A549 (cell line): Measurements from ENCODE around the gene ENKUR. TPM values are rescaled to one million over a fixed set of nuclear protein-coding genes. Genes with fewer than 3 reads are reported as not detected.

Experiments used
- ATAC-seq, 2 experiments: fragments of 200-7000 bp in 1 of 2; fragments of >200 bp in 1 of 2; cut with Nextera tagmentation in 1 of 2; cut with Tn5 transposase in 1 of 2; 3 replicates each; pipeline versions ENCODE4 v1.8.0 to v1.9.1; 2018 to 2020; ENCODE audit warnings: mild to moderate bottlenecking in 1 of 2, moderate library complexity in 1 of 2
- CTCF ChIA-PET: fragments of 300-600 bp; sonication (Branson Sonifier 250); formaldehyde crosslinking; extraction: SDS; loops from one replicate; lab custom pipeline; 2021; ENCODE audit warnings: antibody characterized with exemption, inconsistent platforms; lab: Yijun Ruan, JAX
- POLR2A ChIA-PET: fragments of 350-600 bp; formaldehyde crosslinking; extraction: SDS; loops from one replicate; lab custom pipeline; 2021; ENCODE audit warnings: antibody characterized with exemption, inconsistent platforms; lab: Yijun Ruan, JAX
- DNase-seq, 2 experiments: peaks; one replicate each; pipeline versions ENCODE4 v3.0.0 to v3.0.0-alpha.2; 2011 to 2016; ENCODE audit warnings: low read depth in 1 of 2, low spot score in 1 of 2
- FAIRE-seq: peaks from 2 replicates; lab custom pipeline; 2011; peaks lifted over from hg19 to GRCh38; lab: Jason Lieb, UNC
- H3K27ac ChIP-seq, 2 experiments: fragments of >200 bp; sonication (Bioruptor Twin); formaldehyde crosslinking; 3 replicates each; pipeline ENCODE4 v1.5.1; 2016 to 2017
- H3K4me1 ChIP-seq: fragments of >200 bp; sonication (Bioruptor Twin); formaldehyde crosslinking; 3 replicates; pipeline ENCODE4 v1.6.1; 2016
- H3K4me2 ChIP-seq: fragments of >200 bp; sonication (Bioruptor Twin); formaldehyde crosslinking; 3 replicates; pipeline ENCODE4 v1.6.1; 2016
- H3K4me3 ChIP-seq: fragments of >200 bp; sonication (Bioruptor Twin); formaldehyde crosslinking; 3 replicates; pipeline ENCODE4 v1.5.1; 2016
- H3K9me3 ChIP-seq: fragments of >200 bp; sonication (Bioruptor Twin); formaldehyde crosslinking; 3 replicates; pipeline ENCODE4 v1.6.1; 2016
- ATOH8 ChIP-seq: fragments of 250-450 bp; sonication (Bioruptor Pico); IDR thresholded peaks from 2 replicates; pipeline ENCODE4 v1.5.0; 2020; ENCODE audit warnings: low read depth, mild to moderate bottlenecking, moderate library complexity
- CBX2 ChIP-seq: fragments of 200-600 bp; sonication (generic); IDR thresholded peaks from 2 replicates; pipeline ENCODE4 v1.6.1; 2016; ENCODE audit warnings: low read depth, mild to moderate bottlenecking, borderline replicate concordance
- CBX8 ChIP-seq: fragments of 200-600 bp; sonication (generic); IDR thresholded peaks from 2 replicates; pipeline ENCODE4 v1.6.1; 2016
- E2F6 ChIP-seq: IDR thresholded peaks from 2 replicates; pipeline ENCODE4 v1.6.1; 2012; ENCODE audit warnings: low read depth, borderline replicate concordance
- EHMT2 ChIP-seq: fragments of 200-600 bp; sonication (generic); IDR thresholded peaks from 2 replicates; pipeline ENCODE4 v1.6.1; 2016; ENCODE audit warnings: antibody characterized with exemption, low read depth, mild to moderate bottlenecking, moderate library complexity
- FOSL2 ChIP-seq, 2 experiments: fragments of 450-650 bp in 1 of 2; fragments of >200 bp in 1 of 2; sonication (Bioruptor Twin) in 1 of 2; formaldehyde crosslinking; IDR thresholded peaks; 2 replicates each; pipeline versions ENCODE4 v1.5.0 to v1.6.1; 2016 to 2020; ENCODE audit warnings: mild to moderate bottlenecking in 1 of 2, moderate library complexity in 1 of 2
- HDAC2 ChIP-seq: fragments of 200-600 bp; sonication (generic); IDR thresholded peaks from 2 replicates; pipeline ENCODE4 v1.6.1; 2016
- HMGXB4 ChIP-seq: fragments of 250-450 bp; sonication (Bioruptor Pico); IDR thresholded peaks from 2 replicates; pipeline ENCODE4 v1.5.0; 2021; ENCODE audit warnings: mild to moderate bottlenecking, moderate library complexity, borderline replicate concordance
- HOXB13 ChIP-seq: fragments of 250-450 bp; sonication (Bioruptor Pico); IDR thresholded peaks from 2 replicates; pipeline ENCODE4 v1.5.0; 2020; ENCODE audit warnings: low read depth, mild to moderate bottlenecking, moderate library complexity
- HOXB5 ChIP-seq: fragments of 250-450 bp; sonication (Bioruptor Pico); IDR thresholded peaks from 2 replicates; pipeline ENCODE4 v1.5.0; 2020; ENCODE audit warnings: mild to moderate bottlenecking, moderate library complexity
- KDM5A ChIP-seq: fragments of 200-600 bp; sonication (generic); IDR thresholded peaks from 2 replicates; pipeline ENCODE4 v1.6.1; 2016; ENCODE audit warnings: antibody characterized with exemption, mild to moderate bottlenecking
- NFE2L2 ChIP-seq: fragments of 150-350 bp; conservative IDR thresholded peaks from 2 replicates; pipeline ENCODE4 v1.6.1; 2014; ENCODE audit warnings: low read length
- NR3C1 ChIP-seq: fragments of >200 bp; sonication (Bioruptor Twin); formaldehyde crosslinking; IDR thresholded peaks from 3 replicates; pipeline ENCODE4 v1.6.1; 2017
- PBX3 ChIP-seq: IDR thresholded peaks from 2 replicates; pipeline ENCODE4 v1.6.1; 2012
- PHF8 ChIP-seq: fragments of 200-600 bp; sonication (generic); IDR thresholded peaks from 2 replicates; pipeline ENCODE4 v1.6.1; 2016; ENCODE audit warnings: low read depth, mild to moderate bottlenecking, antibody characterized with exemption, moderate library complexity, borderline replicate concordance
- POLR2AphosphoS2 ChIP-seq: conservative IDR thresholded peaks from 2 replicates; pipeline ENCODE4 v1.6.1; 2012; ENCODE audit warnings: low read length, improper control_type of control experiment, inconsistent platforms
- RAD21 ChIP-seq, 2 experiments: fragments of >200 bp in 1 of 2; sonication (Bioruptor Twin) in 1 of 2; formaldehyde crosslinking in 1 of 2; IDR thresholded peaks in 1 of 2; conservative IDR thresholded peaks in 1 of 2; 2 replicates in 1 of 2; 3 replicates in 1 of 2; pipeline ENCODE4 v1.6.1; 2012 to 2018; ENCODE audit warnings: inconsistent platforms in 1 of 2
- REST ChIP-seq: fragments of 200-600 bp; sonication (generic); IDR thresholded peaks from 2 replicates; pipeline ENCODE4 v1.6.1; 2016; ENCODE audit warnings: antibody characterized with exemption, mild to moderate bottlenecking, moderate library complexity
- SMC3 ChIP-seq: fragments of >200 bp; sonication (Bioruptor Twin); formaldehyde crosslinking; IDR thresholded peaks from 3 replicates; pipeline ENCODE4 v1.6.1; 2018; ENCODE audit warnings: inconsistent platforms
- SREBF2 ChIP-seq: fragments of 450-650 bp; IDR thresholded peaks from 2 replicates; pipeline ENCODE4 v1.6.1; 2014; ENCODE audit warnings: mild to moderate bottlenecking, moderate library complexity
- ZC3H11A ChIP-seq: fragments of 450-650 bp; IDR thresholded peaks from 2 replicates; pipeline ENCODE4 v1.6.1; 2014; ENCODE audit warnings: antibody characterized with exemption, mild to moderate bottlenecking
- ZFP36 ChIP-seq: fragments of 450-650 bp; IDR thresholded peaks from 2 replicates; pipeline ENCODE4 v1.6.1; 2014; ENCODE audit warnings: borderline replicate concordance; ENCODE audit not compliant: partially characterized antibody
- WGBS: methylation state at CpG from one replicate; pipeline ENCODE4 v1.1.6; 2017; ENCODE audit errors: missing lambda C conversion rate; 5-methylcytosine and 5-hydroxymethylcytosine counted together
- polyA plus RNA-seq, 4 experiments: library from polyadenylated mRNA; depleted of rRNA in 3 of 4; stranded (reverse); fragments of >200 nt; fragmentation: RNase III in 1 of 4; extraction: RNeasy Plus Mini Kit Qiagen cat#74134 plus additional on column Dnase treatment in 1 of 4; gene quantifications; 2 replicates in 3 of 4; 3 replicates in 1 of 4; pipeline ENCODE4 v1.2.3, GENCODE V29; 2011 to 2017

Gene ENKUR
- polyA plus RNA-seq, 2 of the 4 experiments (the other 2 are of a cell fraction), result 0.30 to 0.43 TPM

- no peak for TF ChIP-seq POLR2AphosphoS2
- no peak for TF ChIP-seq HOXB13
- TF ChIP-seq REST, result no peak
- TF ChIP-seq EHMT2, result no peak
- Histone ChIP-seq H3K4me2 (no peak overlapping the region), H3K4me3 (no peak overlapping the region), H3K9me3 (no peaks in the 10 kb centered on the region), H3K4me1 (no peaks in the 10 kb centered on the region), H3K27ac (no peak overlapping the region)
- FAIRE-seq, result no peak
- DNase-seq, result no peak
- POLR2A ChIA-PET, result no interaction called here
- no peak for ATAC-seq
- WGBS, result 94% methylated on average over 1 of the region's 1 CpG
- CTCF ChIA-PET, result interaction anchor here (4.0 kb wide), 1 partner anchor 29 kb away, joined by 19 read pairs; no protein-coding TSS in a partner anchor
These were observed 36.1 kb upstream of the ENKUR start for GRCh38 chr10:25052012-25052411.

GRCh38 chr10:25050402-25050801 is 34.4 kb upstream of the ENKUR start:
- ChIA-PET POLR2A (no interaction called here), CTCF (interaction anchor here (0.8 to 4.0 kb wide), 2 partner anchors 23 to 31 kb away, joined by 3 to 19 read pairs; no protein-coding TSS in a partner anchor)
- Histone ChIP-seq H3K27ac (no peak overlapping the region), H3K4me3 (no peak overlapping the region), H3K4me2 (no peak overlapping the region), H3K9me3 (no peaks in the 10 kb centered on the region), H3K4me1 (no peaks in the 10 kb centered on the region)
- no peak for DNase-seq
- no peak for ATAC-seq
- FAIRE-seq, result no peak
- 77% methylated on average over 9 of the region's 9 CpGs for WGBS
- TF ChIP-seq PBX3, result no peak
- TF ChIP-seq HMGXB4 (CRISPR knock-in tag), result no peak
- TF ChIP-seq FOSL2 (IDR thresholded peaks at IDR 0.05), result no peak
- TF ChIP-seq FOSL2 (CRISPR knock-in tag; IDR thresholded peaks at IDR 0.05), result no peak
- no peak for TF ChIP-seq KDM5A
- TF ChIP-seq ZFP36, result no peak
- no peak for TF ChIP-seq NR3C1
- TF ChIP-seq CBX8, result no peak
- TF ChIP-seq SREBF2, result no peak
- no peak for TF ChIP-seq HDAC2
- TF ChIP-seq CBX2, result no peak
- no peak for TF ChIP-seq ATOH8 (CRISPR knock-in tag)
- no peak for TF ChIP-seq SMC3
- no peak for TF ChIP-seq RAD21 (conservative IDR thresholded peaks at IDR 0.05 in 1 of 2, IDR thresholded peaks at IDR 0.05 in 1 of 2)
- TF ChIP-seq PHF8, result no peak
- no peak for TF ChIP-seq HOXB5 (CRISPR knock-in tag)
- no peak for TF ChIP-seq ZC3H11A
- no peak for TF ChIP-seq NFE2L2
- no peak for TF ChIP-seq E2F6
